Measurements from ENCODE around the gene C6orf15.
"Not testable (repeated sequence)": the region's sequence is repeated elsewhere in the genome, so short reads cannot be mapped to it uniquely, and the experiment has no call there.

Gene C6orf15

GRCh38 chr6:31098449-31098938 lies 13.9 kb downstream of the C6orf15 start:
- DNase-seq = no peak

- no peak for DNase-seq
These were observed 15.7 kb downstream of the C6orf15 start for GRCh38 chr6:31096656-31097055.

DNA sequence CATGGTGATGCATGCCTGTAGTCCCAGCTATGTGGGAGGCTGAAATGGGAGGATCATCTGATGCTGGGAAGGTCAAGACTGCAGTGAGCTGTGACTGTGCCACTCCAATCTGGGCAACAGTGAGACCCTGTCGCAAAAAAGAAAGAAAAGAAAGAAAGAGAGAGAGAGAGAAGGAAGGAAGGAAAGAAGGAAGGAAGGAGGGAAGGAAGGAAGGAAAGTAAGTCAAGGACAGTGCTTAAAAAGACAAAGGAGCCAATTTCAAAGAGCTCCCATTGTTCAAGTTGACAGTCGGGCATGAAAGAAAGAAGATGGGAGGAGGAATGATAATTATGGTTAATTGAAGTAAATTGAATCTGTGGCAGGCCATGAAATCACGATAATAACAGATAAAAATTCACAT lies 16.2 kb downstream of the C6orf15 start:
- DNase-seq = no peak

GRCh38 chr6:31094389-31094881 lies 17.9 kb downstream of the C6orf15 start:
- DNase-seq = no peak

DNA sequence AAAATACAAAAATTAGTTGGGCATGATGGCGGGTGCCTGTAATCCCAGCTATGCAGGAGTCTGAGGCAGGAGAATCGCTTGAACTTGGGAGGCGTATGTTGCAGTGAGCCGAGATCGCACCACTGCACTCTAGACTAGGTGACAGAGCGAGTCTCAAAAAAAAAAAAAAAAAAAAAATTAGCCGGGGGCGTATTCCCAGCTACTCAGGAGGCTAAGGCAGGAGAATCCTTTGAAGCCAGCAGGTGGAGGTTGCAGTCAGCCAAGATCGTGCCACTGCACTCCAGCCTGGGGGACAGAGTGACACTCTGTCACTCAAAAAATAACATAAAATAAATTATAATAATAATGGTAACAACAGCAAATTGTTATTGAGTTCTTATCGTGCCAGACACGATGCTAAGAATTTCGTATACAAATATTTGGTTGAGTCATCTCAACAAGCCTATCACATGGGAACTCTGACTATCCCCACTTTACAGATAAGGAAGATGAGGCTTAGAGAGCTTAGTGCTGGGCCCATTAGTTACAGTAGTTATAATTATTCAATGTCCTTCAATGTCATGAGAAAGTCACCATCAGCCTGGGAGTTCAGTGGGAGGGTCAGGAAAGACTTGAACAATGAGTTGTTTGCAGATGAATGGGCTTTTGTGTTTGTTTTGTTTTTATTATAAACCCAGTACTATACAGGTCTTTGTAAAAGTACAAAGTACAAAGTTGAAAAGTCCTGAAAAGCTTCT lies 19.4 kb downstream of the C6orf15 start:
- no peak for DNase-seq

GRCh38 chr6:31092238-31092637 lies 20.1 kb downstream of the C6orf15 start:
- DNase-seq = no peak

GRCh38 chr6:31091680-31092079 lies 20.7 kb downstream of the C6orf15 start:
- no peak for DNase-seq

- DNase-seq = no peak
These were observed 21.4 kb downstream of the C6orf15 start for GRCh38 chr6:31090973-31091364.

GRCh38 chr6:31090275-31090972 lies 22.0 kb downstream of the C6orf15 start:
- DNase-seq = no peak

DNA sequence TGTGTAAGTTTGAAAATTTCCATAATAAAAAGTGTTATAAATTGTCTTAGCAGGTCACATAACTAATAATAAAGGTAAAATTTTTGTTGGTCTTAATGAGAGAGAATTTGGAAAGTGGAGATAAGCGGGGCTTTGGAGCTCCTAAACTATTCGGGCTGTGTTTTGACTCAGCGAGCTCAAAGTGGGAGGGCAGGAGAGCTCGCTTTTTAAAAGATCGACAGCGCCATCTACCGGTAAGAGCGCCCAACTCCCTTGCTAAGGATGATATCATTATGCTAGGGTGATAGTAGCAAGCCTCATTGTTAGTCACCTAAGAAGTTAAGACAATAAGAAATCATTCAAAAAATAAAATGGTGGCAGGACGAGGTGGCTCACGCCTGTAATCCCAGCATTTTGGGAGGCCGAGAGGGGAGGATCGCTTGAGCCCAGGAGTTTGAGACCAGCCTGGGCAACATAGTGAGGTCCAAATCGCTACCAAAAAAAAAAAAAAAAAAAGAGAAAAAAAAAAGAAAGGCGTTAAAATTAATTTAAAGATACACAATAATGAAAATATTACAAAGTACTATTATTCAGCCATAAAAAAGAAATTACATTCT lies 24.8 kb downstream of the C6orf15 start:
- DNase-seq = peak; percentile 82

DNA sequence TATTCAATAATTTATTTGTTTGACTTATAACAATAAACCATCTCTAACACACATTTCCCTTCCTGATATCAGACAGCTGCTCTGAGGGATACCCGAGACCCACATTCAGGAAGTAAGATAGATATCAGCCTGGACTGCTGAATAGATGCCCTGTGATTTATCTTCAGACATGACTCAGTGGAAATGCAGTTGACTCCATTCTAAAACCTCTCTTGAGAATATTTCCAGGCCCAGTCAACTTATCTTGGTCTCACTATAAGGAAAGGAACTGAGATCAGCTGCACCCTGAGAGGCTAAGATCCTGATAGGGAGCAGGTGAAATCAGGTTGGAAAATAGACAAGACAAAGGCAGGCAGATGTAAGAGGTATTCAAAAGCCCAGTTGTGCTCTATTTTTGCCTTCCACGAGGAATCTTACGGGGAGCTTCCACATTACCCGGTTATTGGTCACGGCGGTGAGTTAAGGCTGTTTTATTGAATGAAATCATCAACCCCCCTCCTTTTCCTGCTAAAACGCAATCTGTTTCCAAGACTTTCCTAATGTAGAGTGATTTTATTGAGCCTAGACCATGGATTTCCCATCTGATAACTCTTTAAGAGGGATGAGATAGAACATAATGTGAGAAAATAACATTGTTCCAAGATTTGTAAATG lies 25.5 kb downstream of the C6orf15 start:
- no peak for DNase-seq

GRCh38 chr6:31083742-31084354 lies 28.5 kb downstream of the C6orf15 start:
- DNase-seq = no peak

- DNase-seq = no peak
These were observed 30.5 kb downstream of the C6orf15 start for GRCh38 chr6:31081872-31082271.

DNA sequence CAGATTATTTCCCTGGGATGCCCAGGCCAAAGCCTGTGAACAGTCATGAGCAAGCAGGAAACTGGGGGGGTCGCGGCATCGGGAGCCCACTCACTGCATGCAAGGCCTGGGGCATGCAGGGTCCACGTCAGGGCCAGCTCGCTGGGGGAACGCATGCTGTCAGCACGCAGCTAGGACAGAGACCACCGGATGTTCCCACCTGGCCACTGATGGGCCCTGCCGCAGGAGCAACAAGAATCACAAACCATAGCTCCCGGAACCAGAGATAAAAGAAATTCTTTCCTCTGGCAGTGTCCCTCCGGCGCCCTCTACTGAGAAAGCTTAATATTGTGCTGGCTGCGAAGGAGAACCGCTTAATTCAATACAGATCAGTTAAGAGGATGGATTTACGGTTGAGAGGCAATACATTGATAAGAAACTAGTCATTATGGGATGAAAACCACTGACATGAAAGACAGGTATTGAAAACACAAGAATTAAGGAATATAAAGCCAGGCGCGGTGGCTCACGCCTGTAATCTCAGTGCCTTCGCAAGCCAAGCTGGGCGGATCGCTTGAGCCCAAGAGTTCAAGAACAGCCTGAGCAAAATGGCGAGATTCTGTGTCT lies 32.6 kb downstream of the C6orf15 start:
- DNase-seq = peak; percentile 50

DNA sequence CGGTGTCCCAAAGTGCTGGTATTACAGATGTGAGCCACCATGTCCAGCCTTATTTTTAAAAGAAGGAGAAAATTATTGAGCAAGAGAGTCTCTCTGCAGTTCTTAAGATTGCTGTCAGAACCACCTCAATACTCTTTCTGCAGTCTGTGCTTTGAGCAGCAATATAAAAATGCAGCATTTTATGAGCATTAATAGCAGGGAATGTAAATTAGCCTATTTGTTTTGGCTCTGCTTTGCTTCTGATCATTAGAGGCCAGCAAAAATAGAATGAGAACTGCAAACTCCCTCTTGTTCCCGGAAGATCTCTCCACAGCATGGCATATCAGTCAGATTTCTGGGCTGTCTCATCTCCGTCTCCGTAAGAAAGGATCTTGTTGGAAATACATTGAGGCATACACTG lies 35.8 kb downstream of the C6orf15 start:
- DNase-seq = no peak

GRCh38 chr6:31075528-31075927 lies 36.8 kb downstream of the C6orf15 start:
- DNase-seq = no peak

DNA sequence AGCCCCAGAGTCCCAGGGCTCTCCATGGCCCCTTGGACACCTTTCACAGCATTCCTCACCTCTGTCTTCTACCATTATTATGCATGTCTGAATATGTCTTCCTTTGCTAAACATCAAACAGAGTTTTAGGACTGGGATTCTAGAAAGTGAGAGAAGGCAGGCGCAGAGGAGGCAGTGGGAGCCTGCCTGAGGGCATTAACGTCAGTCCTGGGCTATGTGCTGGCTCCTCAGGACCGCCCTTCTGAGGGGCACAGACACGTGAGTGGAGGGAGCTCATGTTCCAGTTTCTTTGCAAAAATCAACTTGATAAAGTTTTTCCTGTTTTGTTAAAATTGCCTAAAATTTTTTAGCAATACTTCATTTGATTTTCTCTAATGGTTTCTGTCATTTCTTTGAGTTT lies 38.0 kb downstream of the C6orf15 start:
- DNase-seq = no peak

- no peak for DNase-seq
These were observed 41.6 kb downstream of the C6orf15 start for GRCh38 chr6:31070711-31071197.

DNA sequence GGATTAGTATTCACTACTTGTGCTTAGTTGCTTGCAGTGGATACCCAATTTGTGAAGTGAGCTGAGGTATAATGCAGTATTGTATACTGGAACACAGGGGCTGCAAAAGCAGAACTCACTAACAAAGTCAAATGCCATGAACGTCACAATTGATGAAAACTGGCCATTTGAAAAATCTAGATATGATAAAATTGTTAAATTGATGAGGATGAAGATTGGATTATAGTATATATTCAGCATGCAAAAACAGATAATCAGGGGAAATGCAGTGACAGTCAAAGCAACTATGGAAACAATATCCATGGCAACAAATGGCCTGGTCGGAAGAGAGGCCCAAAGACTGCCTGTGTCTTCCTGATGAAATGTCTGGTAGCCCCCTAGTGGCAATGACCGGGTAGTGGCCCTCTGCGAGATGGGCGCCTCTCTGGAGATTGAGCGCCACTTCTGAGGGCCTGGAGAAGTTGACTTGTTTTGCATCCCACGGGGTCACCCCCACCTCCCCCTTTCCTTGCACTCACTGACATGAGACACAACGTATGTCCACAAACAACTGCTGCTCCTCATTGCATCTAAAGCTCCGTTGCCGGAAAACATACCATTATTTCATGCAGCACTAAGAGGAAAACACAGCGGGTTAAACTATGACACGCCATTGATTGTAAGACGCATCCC lies 43.6 kb downstream of the C6orf15 start:
- DNase-seq = peak; percentile 58

DNA sequence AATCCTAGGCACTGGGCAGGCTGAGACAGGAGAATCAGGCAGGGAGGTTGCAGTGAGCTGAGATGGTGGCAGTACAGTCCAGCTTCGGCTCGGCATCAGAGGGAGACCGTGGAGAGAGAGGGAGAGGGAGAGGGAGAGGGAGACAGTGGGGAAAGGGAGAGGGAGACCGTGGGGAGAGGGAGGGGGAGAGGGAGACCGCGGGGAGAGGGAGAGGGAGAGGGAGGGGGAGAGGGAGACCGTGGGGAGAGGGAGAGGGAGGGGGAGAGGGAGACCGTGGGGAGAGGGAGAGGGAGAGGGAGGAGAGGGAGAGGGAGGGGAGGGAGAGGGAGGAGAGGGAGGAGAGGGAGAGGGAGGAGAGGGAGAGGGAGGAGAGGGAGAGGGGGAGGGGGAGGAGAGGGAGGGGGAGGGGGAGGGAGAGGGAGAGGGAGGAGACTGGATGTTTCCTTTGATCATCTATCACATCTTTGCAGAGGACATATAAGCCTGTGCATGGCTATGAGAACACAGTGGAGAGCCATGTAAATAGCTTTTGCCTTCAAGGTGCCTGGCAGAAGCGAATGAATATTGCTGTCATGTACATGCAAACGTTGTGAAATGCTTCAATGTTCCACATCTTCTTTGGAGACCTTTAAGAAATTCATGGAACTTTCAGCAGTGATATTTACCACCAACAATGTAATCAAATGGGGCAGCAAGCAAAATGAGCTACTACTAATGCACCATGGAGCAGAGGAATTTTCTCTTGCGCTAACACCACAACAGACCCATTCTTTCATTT lies 44.3 kb downstream of the C6orf15 start:
- not testable (repeated sequence) for DNase-seq

DNA sequence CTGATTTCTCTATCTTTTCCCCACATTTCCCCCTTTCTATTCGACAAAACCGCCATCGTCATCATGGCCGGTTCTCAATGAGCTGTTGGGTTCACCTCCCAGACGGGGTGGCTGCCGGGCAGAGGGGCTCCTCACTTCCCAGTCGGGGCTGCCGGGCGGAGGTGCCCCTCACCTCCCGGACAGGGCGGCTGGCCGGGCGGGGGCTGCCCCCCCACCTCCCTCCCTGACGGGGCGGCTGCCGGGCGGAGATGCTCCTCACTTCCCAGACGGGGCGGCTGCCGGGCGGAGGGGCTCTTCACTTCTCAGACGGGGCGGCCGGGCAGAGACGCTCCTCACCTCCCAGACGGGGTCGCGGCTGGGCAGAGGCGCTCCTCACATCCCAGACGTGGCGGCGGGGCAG lies 45.3 kb downstream of the C6orf15 start:
- not testable (repeated sequence) for DNase-seq
